Ovary (tissue), 1 donor: ENCODE measurements around the gene PAK2.

Source experiments
- EP300 ChIP-seq: sonication (generic); formaldehyde crosslinking; IDR thresholded peaks from one replicate; pipeline ENCODE4 v1.6.1; 2017; ENCODE audit warnings: antibody characterized with exemption
- POLR2A ChIP-seq: fragments of 450-650 bp; IDR thresholded peaks from one replicate; pipeline ENCODE4 v1.6.1; 2017; ENCODE audit warnings: antibody characterized with exemption, mild to moderate bottlenecking, moderate library complexity

- TF ChIP-seq POLR2A (no peak), EP300 (no peak)
Measured at GRCh38 chr3:196694941-196695848, 44.5 kb upstream of the PAK2 start.
